GM19240 (cell line): ENCODE measurements around the gene MPPED1.

Experiments
- DNase-seq: peaks from one replicate; pipeline ENCODE4 v3.0.0; 2011; ENCODE audit warnings: low spot score; ENCODE audit not compliant: insufficient read length

MPPED1 gene, protein sequence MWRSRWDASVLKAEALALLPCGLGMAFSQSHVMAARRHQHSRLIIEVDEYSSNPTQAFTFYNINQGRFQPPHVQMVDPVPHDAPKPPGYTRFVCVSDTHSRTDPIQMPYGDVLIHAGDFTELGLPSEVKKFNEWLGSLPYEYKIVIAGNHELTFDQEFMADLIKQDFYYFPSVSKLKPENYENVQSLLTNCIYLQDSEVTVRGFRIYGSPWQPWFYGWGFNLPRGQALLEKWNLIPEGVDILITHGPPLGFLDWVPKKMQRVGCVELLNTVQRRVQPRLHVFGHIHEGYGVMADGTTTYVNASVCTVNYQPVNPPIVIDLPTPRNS

DNA sequence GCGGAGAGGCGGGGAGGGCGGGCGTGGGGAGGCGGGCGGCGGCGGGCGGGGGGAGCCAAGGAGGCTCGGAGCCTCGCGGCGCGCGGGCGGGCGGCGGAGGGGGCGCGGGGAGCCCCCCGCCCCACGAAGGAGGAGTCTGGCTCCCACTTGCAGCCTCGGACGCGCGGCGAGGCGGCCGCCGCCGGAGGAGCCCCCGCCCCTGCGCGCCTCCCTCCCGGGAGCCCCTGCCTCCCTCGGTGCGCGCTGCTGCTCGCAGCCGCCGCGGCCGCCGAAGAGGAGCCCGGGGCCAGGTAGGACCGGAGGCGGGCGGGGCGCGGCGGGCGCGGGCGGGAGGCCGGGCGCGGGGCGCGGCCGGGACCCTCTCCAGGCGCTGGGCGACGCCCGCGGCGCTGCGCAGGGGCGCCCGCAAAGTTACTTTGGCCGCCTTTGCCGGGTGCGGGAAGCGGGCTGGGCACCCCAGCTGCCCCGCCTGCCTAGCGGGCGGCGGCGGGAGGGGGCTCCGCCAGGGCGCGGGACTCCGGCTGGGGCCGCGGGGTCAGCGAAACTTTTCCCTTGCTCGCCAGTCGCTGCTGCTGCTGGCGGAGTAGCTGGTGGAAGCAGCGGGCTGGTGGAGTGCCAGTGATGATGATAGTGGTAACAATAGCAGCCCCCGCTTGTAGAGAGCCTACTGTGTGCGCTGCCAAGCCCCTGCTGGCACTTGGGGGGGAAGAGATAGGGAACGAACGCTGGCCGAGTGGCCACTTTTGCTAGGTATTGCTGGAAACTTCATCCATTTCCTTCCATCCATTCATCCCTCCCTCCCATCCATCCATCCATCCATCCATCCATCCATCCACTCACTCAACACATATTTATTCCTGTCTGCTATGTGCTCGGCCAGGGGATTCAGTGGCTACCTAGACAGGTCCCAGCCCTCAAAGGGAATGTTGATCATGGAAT, at the start of gene MPPED1:
Gene MPPED1, plus strand, starts transcription at position 146 of the 939 bp plus-strand sequence. CDS start 12,972 bp downstream, outside the sequence.
- DNase-seq = no peak

DNA sequence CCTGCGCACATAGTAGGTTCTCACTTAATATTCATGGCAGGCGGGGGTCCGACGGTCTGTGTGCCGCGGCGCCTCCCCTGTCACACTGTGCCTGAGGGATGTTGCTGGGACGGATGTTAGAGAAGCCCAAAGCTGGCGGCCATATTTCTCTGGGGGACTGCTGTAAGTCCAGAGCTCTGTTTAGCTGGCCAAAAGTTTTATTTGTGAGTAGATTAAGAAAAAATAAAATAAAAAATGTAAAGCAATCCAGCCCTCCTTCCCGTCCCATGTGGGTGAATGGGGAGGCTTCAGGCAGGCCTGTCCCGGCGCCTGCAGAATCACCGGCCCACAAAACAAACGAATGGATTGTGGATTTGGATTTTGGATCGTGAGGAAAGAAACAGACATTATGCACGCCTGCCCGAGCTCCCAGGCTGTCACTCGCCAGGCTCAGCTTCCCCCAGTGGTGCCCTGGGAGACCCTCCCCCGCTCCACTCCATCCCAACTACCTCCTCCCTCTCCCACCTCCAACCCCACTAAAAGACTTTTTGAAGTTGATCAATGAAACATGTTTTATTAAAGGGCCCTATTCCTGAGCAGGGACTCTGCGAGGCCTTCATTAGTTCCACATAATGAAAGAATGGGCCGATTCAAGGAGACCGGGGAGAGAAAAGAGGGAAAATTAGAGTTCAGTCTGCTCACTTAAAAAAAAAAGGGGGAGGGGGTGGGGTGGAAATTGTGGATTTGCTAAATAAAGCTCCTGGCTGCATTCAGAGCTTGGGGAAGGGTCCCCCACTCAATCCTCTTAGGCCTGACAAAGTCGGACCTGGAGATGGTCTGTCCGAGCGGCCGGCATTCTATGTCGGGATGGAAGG, 48.3 kb upstream of the MPPED1 start:
- DNase-seq = no peak

DNA sequence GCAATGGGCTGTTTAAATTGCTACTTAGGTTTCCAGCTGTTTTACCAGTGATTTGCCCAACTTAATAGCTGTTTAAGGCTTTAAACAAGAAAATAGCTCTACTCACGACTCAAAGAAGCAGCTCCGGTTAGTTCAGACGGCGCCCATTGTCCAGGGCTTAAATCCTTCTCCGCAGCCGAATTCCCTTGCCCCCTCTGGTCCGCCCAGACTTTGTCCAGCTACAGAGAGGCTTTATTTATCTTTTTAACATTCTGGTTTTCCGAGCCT, 47.7 kb upstream of the MPPED1 start:
- no peak for DNase-seq

DNA sequence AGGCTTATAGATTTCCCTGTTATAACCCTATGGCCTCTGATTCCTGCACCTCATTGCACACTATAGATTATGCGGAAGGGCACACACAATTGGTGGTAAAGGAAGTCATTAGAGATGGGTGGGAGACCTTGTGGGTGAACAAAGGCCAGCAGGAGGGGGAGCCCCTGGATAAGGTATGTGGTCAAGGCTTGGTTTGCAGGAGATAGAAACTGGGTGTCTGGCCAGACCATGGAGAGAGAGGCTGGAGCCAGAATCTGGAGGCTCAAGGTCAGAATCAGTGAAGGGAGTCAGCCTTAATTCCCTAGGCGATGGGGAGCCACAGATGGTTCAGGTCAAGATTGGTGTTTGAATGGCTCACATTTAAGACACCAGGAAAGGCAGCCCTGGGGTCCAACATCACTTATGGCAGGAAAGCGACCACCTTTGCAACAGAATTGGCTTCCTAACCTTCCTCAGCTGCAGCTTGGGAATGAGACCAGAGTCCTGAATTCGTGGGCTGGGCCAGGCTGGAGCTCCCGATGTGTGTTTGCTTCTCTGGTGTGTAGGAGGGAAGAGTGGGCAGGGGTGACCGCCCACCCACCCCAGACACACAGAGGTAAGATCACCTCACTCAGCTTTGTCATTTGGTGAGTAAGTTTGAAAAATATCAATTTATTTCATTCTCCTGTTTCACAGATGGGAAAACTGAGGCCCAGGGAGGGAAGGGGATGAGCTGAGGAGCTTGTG, 45.9 kb upstream of the MPPED1 start:
- no peak for DNase-seq

DNA sequence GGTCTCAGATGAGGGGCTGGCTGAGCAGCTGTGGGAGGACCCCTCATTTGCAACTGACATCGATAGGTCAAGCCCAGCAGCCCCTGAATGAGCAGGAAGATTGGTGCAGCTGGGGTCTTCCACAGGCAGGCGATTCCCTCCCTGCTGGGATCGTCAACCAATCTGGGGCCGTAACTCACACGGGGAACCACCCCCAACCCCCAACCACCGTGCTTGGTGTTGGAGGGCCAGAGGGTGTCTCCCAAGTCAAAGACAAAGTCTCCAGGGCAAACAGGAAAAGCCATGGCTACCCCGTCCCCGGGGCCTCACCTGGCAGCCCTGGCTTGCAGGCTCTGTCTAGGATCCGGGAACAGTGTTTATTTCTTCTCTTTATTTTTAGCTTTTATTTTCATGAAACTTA, 41.8 kb upstream of the MPPED1 start:
- no peak for DNase-seq

DNA sequence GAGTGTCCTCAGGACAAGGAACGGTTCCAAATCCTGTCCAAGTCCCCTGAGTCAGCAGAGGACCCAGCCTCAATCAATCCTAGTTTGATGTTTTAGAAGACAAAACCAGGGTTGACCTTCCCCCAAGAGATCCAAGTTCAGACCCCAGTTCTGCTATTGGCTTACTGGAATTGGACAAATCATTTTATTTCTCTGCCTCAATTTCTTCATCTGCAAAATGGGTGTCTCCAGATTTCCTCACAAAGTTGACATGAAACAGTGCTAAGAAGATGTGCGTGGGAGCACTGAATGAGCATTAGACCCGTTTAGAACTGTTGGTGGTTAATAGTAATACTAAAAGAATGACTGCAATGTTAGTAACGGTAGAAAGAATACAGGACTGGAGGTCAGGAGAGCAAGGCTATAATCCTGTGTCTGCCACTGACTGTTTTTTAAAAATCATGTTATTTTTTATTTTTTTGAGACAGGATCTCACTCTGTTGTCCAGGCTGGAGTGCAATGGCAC, 35.8 kb upstream of the MPPED1 start:
- DNase-seq = no peak

DNA sequence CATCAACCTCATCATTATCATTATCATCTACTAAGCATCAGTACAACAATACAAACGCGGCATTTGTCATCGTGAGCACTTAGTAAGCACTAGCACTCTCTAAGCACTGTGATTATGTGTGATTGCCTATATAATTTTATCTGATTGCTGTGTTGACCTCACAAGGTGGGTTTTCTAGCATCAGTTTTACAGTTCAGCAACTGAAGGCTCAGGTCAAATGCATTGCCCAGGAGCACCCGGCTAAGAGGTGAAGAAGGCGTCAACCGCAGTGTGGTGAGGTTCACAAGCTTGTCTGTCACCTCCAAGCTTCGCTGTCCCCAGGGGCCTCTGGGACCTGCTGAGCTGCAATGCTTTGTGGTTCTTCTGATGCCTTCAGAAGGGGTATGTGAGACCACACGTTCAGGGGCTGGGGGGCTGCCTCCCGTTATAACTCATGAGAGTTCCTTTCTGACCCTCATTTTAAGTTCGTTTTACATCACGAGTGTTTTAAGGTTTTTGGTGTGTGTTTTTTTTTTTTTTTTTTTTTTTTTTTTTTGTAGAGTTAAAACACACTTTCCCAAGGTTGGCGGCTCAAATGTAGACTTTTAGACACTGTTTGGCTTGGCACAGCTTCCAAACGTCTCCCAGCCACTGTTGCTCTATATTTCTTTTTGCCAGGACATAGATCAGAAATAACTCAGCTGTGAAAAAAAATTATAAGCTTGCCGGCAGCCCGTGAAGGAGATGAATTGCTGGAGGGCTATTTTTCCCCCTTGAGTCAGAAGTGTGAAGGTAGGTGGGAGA, 34.9 kb upstream of the MPPED1 start:
- DNase-seq = peak; percentile 69

DNA sequence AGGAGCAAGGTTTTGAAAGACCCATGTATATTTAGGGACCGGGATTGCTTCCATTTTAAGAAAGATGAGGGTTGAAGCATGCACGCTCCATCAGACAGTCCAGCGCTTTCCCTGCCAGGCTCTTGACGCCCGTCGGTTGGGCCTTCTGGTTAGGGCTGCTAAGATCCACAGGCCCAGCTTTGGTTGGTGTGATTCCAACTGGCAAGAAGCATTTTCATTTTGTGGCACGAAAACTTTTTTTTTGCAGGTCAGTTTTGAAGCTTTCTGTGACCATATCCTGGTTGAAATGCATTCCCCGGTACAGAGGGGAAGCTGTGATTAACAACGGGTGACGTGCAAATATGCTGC, 34.3 kb upstream of the MPPED1 start:
- no peak for DNase-seq

DNA sequence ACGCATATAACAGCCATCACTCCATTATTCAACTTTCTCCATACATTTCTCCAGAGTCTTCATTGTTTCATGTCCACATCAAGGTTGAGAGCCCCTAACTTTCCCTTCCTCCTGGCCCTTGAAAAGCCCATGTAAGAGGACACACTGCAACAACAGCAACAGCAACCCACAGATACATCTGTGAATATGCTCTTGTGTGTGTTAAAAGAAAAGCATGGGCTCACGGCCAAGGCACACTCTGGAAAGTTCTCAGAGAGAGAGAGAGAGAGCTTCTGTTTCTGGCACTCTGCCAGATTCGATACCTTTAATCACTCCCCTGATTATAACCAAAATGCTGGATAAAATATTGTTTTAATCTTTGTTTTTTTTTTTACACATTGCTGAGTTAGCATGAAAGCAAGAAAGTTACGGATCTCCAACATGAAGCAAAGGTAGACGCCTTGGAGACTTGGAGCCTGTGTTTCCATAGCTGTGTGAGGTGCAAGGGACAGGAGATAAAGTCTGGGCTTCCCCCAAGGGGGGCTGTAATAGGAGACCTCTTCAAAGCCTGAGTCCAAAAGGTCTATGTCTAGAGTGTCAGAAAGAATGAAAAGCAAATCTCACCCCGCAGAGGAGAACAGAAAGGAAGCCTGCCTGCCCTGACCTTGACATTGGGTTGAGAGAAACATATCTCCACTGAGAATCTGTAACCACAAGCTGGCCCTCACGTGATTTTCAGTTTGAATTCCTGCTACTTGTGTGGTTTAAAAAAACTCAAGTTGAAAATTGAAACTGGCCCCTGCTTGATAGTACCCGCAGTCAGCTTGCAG, 33.7 kb upstream of the MPPED1 start:
- DNase-seq = peak; percentile 47

DNA sequence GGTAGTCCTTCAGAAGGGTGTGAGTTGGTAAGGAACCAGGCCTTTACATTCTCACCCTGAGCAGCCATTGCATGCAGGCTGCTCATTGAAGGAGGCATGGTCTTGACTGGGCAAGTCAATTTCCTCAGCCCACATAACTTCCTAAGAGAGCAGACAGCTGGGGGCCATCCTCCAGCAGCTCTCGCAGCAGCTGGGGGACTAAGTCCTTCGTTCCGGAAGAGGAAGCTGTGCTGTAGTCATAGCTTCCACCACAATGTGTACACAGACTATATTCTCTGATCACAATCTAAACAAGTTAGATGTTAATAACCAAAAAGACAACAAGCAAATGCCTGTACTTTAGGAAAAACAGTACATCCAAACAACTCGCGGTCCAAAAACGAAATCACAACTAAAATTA, 30.1 kb upstream of the MPPED1 start:
- no peak for DNase-seq

DNA sequence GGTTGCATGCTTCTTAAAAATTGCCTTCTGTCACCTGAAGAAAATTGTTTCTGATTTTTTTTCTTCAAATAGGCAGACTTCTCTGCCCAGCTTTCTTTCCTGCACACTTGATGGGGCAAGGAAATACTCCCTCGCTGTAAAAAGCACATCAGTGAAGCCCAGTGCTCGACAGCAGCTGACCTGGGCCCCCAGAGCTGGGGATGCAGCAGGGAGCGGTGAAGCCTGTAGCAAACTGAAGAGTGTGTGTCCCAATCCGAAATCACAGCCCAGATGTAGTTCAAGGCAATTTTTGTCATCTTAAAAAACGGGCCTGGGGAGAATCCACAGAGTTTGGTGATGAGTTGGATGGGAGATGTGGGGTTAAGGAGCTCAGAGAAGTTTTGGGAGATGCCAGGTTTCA, 27.0 kb upstream of the MPPED1 start:
- DNase-seq = no peak

DNA sequence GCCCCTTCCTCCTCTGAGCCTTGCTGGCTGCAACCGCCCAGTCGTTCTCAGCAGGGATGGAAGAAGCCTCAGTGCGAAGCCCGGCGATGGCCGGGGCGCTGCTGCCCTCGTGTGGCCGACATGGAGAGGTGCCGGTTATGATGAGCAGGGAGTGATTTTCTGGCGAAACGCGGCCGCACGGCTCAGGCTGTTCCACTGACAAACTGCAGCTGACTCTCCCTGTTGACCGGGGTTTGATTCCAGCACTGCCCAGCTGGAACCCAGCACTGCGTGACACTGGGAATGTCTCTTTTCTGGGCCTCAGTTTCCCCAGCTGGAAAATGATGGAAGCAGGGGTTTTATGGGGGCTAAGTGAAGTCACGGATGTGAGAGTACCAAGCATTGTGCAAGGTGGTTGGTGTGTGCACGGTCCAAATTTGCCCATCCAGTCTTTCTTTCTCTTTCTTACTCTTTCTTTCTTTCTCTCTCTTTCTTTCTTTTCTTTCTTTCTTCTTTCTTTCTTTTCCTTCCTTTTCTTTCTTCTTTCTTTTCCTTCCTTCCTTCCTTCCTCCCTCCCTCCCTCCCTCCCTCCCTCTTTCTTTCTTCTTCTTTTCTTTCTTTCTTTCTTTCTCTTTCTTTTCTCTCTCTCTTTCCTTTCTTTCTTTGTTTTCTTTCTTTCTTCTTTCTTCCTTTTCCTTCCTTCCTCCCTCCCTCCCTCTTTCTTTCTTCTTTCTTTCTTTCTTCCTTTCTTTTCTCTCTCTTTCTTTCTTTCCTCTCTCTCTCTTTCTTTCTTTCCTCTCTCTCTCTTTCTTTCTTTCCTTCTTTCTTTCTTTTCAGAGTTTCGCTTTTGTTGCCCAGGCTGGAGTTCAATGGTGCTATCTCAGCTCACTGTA, 25.8 kb upstream of the MPPED1 start:
- peak; percentile 76 for DNase-seq

DNA sequence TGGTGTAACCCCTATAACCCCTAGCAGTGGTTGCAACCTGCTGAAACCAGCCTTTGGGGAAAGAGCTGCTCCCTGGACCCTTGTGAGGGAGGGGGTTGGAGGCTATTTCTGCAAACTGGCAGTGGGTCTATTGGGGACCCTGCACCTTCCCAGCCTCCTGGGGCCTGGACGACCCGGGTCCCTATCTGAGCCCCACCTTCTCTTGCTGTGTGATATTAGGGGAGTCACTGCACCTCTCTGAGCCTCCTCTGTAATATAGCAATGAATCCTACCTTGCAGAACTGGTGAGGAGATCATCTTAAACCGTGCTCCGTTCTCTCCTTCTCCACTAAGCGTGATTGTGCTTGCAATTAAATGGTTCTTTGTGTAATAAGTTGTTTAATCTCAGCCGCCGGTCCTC, 24.0 kb upstream of the MPPED1 start:
- DNase-seq = no peak

DNA sequence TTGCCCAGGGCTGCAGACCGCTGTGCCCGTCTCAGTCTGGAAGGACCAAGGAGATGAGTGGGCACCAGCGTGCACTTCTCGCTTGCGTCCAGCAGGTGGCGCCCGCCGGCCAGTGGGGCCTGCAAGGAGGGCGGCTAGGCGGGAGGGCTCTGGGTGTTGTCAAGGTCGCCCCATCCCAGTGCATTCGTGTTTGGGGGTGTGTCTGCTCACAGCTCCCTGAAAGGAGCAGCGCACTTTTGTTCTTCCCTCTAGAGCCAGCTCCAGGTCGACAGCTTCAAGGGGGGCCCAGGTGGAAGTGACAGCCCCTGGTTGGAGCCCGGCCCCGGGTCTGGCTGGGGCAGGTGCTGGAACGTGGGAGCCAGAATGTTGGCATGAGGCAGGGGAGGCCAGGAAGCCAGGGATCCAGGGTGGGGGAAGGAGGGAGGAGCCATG, 23.4 kb upstream of the MPPED1 start:
- DNase-seq = peak; percentile 72

DNA sequence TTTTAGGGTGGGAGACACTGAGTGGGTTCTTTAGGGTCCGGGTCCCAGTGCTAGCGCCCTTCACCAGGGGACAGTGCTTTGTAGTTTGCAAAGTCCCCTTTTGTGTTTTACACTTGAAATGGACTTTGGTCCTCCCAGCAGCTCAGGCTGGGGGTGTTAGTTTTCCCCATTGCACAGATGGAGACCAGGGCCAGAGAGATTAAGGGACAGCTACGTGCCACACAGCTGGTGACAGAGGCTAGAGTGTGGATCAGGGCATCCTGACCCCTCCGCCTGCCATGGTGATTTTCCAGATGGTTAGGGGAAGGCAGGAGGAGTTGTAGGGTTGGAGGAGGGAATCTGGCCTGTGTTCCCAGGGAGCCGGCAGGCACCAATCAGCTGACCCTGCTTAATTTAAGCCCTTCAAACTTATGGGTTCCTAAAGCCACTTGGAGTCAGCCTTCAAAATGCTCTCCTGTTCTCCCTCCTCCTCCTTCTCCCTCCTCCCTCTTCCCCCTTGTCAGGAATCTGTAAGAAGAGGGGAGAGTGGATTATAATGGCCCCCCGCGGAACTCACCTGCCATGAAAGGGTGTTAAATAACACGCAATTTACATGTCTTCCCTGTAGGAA, 22.5 kb upstream of the MPPED1 start:
- no peak for DNase-seq

DNA sequence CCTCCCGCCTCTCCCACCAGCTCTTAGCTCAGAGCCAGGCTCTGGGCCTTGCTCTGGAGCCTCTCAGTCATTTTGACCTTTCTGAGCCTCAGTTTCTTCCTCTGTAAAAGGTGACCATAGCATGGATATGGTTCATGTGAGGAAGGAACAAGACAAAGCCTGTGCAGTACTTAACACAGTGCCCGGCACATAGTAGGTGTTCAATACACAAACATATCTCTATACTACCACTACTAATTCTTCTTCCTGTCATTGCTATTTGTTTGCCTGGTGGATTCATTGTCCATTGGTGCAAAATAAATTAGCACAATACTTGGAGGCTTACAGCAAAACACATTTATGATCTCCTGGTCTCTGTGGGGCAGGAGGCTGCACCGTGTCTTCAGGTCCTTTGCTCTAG, 21.6 kb upstream of the MPPED1 start:
- DNase-seq = no peak

DNA sequence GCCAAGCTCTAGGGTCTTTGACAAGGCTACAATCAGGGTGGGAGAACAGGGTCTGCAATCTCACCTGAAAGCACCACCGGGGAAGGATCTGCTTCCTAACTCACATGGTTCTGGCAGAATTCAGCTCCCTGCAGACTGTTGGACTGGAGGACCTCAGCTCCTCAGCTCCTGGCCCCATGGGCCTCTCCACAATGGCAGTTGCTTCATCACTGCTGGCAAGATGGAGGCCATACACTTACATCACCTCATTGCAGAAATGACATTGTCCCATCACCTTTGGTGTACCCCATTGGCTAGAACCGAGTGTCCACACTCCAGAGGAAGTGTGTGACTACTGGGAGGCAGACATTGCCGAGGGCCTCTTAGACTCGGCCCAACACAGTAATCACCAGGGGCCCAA, 20.9 kb upstream of the MPPED1 start:
- DNase-seq = no peak

DNA sequence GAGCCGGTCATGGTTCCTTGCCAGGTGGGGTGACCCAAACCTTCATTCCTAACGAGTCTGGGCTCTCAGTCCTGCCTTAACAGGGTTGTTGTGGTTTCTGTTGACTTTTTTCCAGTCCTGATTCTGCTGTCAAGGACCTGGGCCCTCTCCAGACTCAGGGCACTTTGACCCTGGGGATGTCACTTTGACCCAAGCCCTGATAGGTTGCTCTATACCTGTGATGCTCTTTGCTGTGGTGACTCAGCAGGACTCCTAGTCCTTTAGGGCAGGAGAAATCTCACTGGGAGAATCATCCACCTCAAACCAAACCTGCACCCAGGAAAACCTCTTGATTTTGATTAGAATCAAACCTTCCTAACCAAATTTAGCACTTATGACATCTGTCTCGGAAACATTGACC, 20.5 kb upstream of the MPPED1 start:
- no peak for DNase-seq
